HL-60 (cell line): ENCODE measurements around the gene PRKCE.

Experiments used
- GABPA ChIP-seq: IDR thresholded peaks from 2 replicates; pipeline ENCODE4 v1.6.1; 2012; ENCODE audit warnings: low read depth
- POLR2AphosphoS5 ChIP-seq: IDR thresholded peaks from 2 replicates; pipeline ENCODE4 v1.6.1; 2012; ENCODE audit warnings: low read depth
- REST ChIP-seq: IDR thresholded peaks from 2 replicates; pipeline ENCODE4 v1.6.1; 2012; ENCODE audit warnings: low read depth; ENCODE audit not compliant: insufficient replicate concordance
- SPI1 ChIP-seq: IDR thresholded peaks from 2 replicates; pipeline ENCODE4 v1.6.1; 2012; ENCODE audit warnings: low read depth, mild to moderate bottlenecking, borderline replicate concordance
- TF ChIP-seq, protein P1 (sequence below): IDR thresholded peaks from one replicate; pipeline ENCODE4 v1.5.1; 2011; ENCODE audit warnings: low read length, control low read depth, inconsistent platforms; ENCODE audit not compliant: insufficient read depth

- TF ChIP-seq, protein P1, sequence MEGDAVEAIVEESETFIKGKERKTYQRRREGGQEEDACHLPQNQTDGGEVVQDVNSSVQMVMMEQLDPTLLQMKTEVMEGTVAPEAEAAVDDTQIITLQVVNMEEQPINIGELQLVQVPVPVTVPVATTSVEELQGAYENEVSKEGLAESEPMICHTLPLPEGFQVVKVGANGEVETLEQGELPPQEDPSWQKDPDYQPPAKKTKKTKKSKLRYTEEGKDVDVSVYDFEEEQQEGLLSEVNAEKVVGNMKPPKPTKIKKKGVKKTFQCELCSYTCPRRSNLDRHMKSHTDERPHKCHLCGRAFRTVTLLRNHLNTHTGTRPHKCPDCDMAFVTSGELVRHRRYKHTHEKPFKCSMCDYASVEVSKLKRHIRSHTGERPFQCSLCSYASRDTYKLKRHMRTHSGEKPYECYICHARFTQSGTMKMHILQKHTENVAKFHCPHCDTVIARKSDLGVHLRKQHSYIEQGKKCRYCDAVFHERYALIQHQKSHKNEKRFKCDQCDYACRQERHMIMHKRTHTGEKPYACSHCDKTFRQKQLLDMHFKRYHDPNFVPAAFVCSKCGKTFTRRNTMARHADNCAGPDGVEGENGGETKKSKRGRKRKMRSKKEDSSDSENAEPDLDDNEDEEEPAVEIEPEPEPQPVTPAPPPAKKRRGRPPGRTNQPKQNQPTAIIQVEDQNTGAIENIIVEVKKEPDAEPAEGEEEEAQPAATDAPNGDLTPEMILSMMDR = no peak
- no peak for TF ChIP-seq GABPA
- no peak for TF ChIP-seq POLR2AphosphoS5
- TF ChIP-seq REST = no peak
- TF ChIP-seq SPI1 = no peak
Observed at GRCh38 chr2:45793305-45793962, 142.0 kb downstream of the PRKCE start.
